HFFc6 (cell line): Measurements from ENCODE around the gene GALNT17. TPM values are rescaled to one million over a fixed set of nuclear protein-coding genes. Genes with fewer than 3 reads are reported as not detected.

Experiments
- DNase-seq: peaks from one replicate; pipeline ENCODE4 v3.0.0-alpha.2; 2018
- H3K27ac Mint-ChIP-seq: 2 replicates; pipeline ENCODE4 v1.8.0; 2020; ENCODE audit warnings: mild to moderate bottlenecking, mixed read lengths
- H3K27me3 Mint-ChIP-seq: 2 replicates; pipeline ENCODE4 v1.8.0; 2021; ENCODE audit warnings: mild to moderate bottlenecking, moderate library complexity, mixed read lengths; ENCODE audit not compliant: insufficient read depth
- H3K36me3 Mint-ChIP-seq: 2 replicates; pipeline ENCODE4 v1.8.0; 2021; ENCODE audit warnings: low read depth, mixed read lengths
- H3K4me1 Mint-ChIP-seq: 2 replicates; pipeline ENCODE4 v1.8.0; 2020; ENCODE audit warnings: low read depth, mixed read lengths
- H3K4me3 Mint-ChIP-seq: 2 replicates; pipeline ENCODE4 v1.8.0; 2020; ENCODE audit warnings: mild to moderate bottlenecking, moderate library complexity, mixed read lengths
- H3K9me3 Mint-ChIP-seq: 2 replicates; pipeline ENCODE4 v1.8.0; 2020; ENCODE audit warnings: mild to moderate bottlenecking, mixed read lengths
- CTCF ChIP-seq: fragments of 200-600 bp; sonication (generic); IDR thresholded peaks from 2 replicates; pipeline ENCODE4 v1.5.0; 2021; ENCODE audit warnings: antibody characterized with exemption, mild to moderate bottlenecking
- total RNA-seq, 6 experiments: library from RNA; stranded (reverse); fragmentation: NEBNext Ultra II Directional; extraction: Animal tissue kit (Norgen Biotek cat#: 25700); gene quantifications; 2 replicates in 1 of 6; 3 replicates in 5 of 6; pipeline ENCODE4 v1.2.3, GENCODE V29; 2021

Gene GALNT17
- total RNA-seq, 6 experiments from 2014 or later: not detected

- Mint-ChIP-seq H3K4me1 (no peaks in the 10 kb centered on the region), H3K27ac (no peak overlapping the region), H3K4me3 (no peak overlapping the region), H3K27me3 (peaks cover 5% of the 10 kb centered on the region), H3K36me3 (peaks cover 9% of the 10 kb centered on the region; the same call in 1 of the 2 replicates), H3K9me3 (peaks cover 73% of the 10 kb centered on the region)
- DNase-seq: no peak
- TF ChIP-seq CTCF: no peak
Observed at GRCh38 chr7:71386152-71386785, 254.3 kb downstream of the GALNT17 start.

- 0 out of 2 replicates have a peak, but pooled peaks cover 9% of the 10 kb centered on the region for H3K36me3 Mint-ChIP-seq
- H3K4me1 Mint-ChIP-seq: no peaks in the 10 kb centered on the region
- peaks cover 63% of the 10 kb centered on the region for H3K9me3 Mint-ChIP-seq
- H3K27ac Mint-ChIP-seq: no peak overlapping the region
- DNase-seq: no peak
- H3K4me3 Mint-ChIP-seq: no peak overlapping the region
- peaks cover 3% of the 10 kb centered on the region for H3K27me3 Mint-ChIP-seq
- TF ChIP-seq CTCF: no peak
Observed at GRCh38 chr7:71388181-71388580, 256.2 kb downstream of the GALNT17 start.

GRCh38 chr7:71389976-71390375 lies 258.0 kb downstream of the GALNT17 start:
- Mint-ChIP-seq H3K36me3 (0 out of 2 replicates have a peak, but pooled peaks cover 9% of the 10 kb centered on the region), H3K4me3 (no peak overlapping the region), H3K27ac (no peak overlapping the region), H3K9me3 (peaks cover 53% of the 10 kb centered on the region), H3K4me1 (no peaks in the 10 kb centered on the region), H3K27me3 (peaks cover 3% of the 10 kb centered on the region)
- no peak for DNase-seq
- TF ChIP-seq CTCF: no peak

GRCh38 chr7:71393661-71394060 lies 261.7 kb downstream of the GALNT17 start:
- TF ChIP-seq CTCF: no peak
- Mint-ChIP-seq H3K27me3 (no peaks in the 10 kb centered on the region), H3K27ac (no peak overlapping the region), H3K36me3 (0 out of 2 replicates have a peak, but pooled peaks cover 9% of the 10 kb centered on the region), H3K4me3 (no peak overlapping the region), H3K4me1 (no peaks in the 10 kb centered on the region), H3K9me3 (peaks cover 45% of the 10 kb centered on the region)
- no peak for DNase-seq

GRCh38 chr7:71402684-71403083 lies 270.7 kb downstream of the GALNT17 start:
- H3K4me1 Mint-ChIP-seq: no peaks in the 10 kb centered on the region
- H3K36me3 Mint-ChIP-seq: no peaks in the 10 kb centered on the region
- DNase-seq: no peak
- peaks cover 40% of the 10 kb centered on the region for H3K9me3 Mint-ChIP-seq
- no peak for TF ChIP-seq CTCF
- H3K4me3 Mint-ChIP-seq: no peak overlapping the region
- no peak overlapping the region for H3K27ac Mint-ChIP-seq
- H3K27me3 Mint-ChIP-seq: no peaks in the 10 kb centered on the region
